ENCODE data around the gene OBI1. TPM values are rescaled to one million over a fixed set of nuclear protein-coding genes. Genes with fewer than 3 reads are reported as not detected.

Gene OBI1
- total and polyA plus RNA-seq, 2 donors (not counting 1 experiment from before 2014, with no cell fraction given), result 3.1 to 15.4 TPM

DNA sequence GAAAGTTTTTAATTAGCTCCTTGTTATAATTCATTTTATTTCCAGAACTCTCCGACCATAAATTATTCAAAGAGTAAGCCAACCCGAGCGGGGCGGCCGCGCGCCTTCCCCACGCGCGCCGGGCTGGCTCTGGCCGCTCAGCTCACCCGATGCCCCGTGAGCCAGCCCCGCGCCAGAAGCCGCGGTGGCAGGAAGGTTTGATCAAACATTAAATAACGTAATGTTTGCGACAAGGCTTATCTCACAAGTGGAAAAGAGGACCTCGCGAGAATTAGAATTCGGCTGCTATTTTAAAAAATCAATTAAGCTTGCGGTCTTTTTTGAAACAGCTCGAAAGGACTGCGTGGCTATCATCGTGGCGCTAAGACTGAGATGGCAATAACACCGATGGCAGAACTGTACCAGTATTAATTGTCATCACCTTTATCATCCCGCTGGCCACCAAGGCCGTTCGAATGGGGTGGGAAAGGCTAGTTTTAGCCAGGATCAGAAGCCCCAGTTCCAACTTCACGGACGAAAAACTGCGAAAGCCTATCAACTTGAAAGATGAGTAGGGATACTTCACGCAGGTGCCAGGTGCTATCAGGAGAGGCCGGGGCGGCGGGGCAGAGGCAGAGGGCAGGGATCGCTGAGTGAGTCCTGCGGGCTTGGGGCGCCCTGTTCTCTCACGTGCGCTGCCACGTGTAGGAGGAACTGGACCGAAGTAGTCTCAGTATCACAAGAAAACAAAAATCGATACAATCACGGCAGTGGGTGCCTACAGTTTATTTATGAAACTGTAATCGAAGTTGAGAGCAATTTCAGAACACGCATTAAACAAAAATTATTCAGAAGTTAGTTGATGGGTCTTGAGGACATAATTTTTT lies 62.0 kb downstream of the OBI1 start:
- peaks cover 6 to 89% (median 86%) of the 10 kb centered on the region in 4 experiments for H3K27me3 ChIP-seq (replicated peaks in 1 of 4; ENCODE audit: control extremely low read depth in 1 of 4, control insufficient read depth in 3 of 4, insufficient read depth in 4 of 4, low read length in 3 of 4)
- H3K27ac Mint-ChIP-seq, result peak overlapping the region; percentile 15
- ChIA-PET POLR2A (no interaction called here), CTCF (no interaction called here)
- H3K79me2 ChIP-seq (ENCODE audit: control insufficient read depth, insufficient read depth, low read length), result no peaks in the 10 kb centered on the region
- no peak overlapping the region for H3K27ac ChIP-seq (ENCODE audit: low read length in 2 of 2)
- no peaks in the 10 kb centered on the region for H3K36me3 ChIP-seq (replicated peaks in 1 of 2; ENCODE audit: control extremely low read depth in 1 of 2, control insufficient read depth in 1 of 2, extremely low read depth in 1 of 2, insufficient read depth in 2 of 2, low read length in 1 of 2)
- no peak overlapping the region for H3K9ac ChIP-seq (ENCODE audit: low read length)
- H3K4me1 ChIP-seq (ENCODE audit: control insufficient read depth in 2 of 2, insufficient read depth in 2 of 2, low read length in 2 of 2), result peaks cover 27 to 60% of the 10 kb centered on the region in 2 donors
- no peak overlapping the region for H3K4me3 Mint-ChIP-seq
- H3K4me2 ChIP-seq (replicated peaks; ENCODE audit: low read depth, low read length, poor library complexity, severe bottlenecking), result peak overlapping the region; percentile 35
- H4K20me1 ChIP-seq (ENCODE audit: control insufficient read depth, insufficient read depth, low read length, poor library complexity, severe bottlenecking), result no peaks in the 10 kb centered on the region
- ATAC-seq (ENCODE audit: low read depth) (no peak), DNase-seq (peak; percentile 56)
- H2AFZ ChIP-seq (ENCODE audit: insufficient read depth, low read depth, low read length, poor library complexity, severe bottlenecking), result no peak overlapping the region
- H3K9me3 Mint-ChIP-seq (ENCODE audit: insufficient read depth), result peaks cover 2% of the 10 kb centered on the region
- H3K9me3 ChIP-seq (ENCODE audit: control extremely low read depth in 1 of 3, control insufficient read depth in 2 of 3, insufficient read depth in 1 of 3, low read length in 2 of 3), result peaks cover 13 to 45% (median 15%) of the 10 kb centered on the region in 3 donors
- H3K4me3 ChIP-seq (ENCODE audit: control extremely low read depth in 1 of 5, extremely low read depth in 1 of 5, insufficient read depth in 1 of 5, low read depth in 2 of 5, low read length in 4 of 5), result peak overlapping the region in 1 of 5 experiments; percentile 16
- H3K27me3 Mint-ChIP-seq, result peaks cover 79% of the 10 kb centered on the region
- WGBS (ENCODE audit: insufficient coverage), result 9% methylated on average over 36 of the region's 50 CpGs
- TF ChIP-seq, protein P1, sequence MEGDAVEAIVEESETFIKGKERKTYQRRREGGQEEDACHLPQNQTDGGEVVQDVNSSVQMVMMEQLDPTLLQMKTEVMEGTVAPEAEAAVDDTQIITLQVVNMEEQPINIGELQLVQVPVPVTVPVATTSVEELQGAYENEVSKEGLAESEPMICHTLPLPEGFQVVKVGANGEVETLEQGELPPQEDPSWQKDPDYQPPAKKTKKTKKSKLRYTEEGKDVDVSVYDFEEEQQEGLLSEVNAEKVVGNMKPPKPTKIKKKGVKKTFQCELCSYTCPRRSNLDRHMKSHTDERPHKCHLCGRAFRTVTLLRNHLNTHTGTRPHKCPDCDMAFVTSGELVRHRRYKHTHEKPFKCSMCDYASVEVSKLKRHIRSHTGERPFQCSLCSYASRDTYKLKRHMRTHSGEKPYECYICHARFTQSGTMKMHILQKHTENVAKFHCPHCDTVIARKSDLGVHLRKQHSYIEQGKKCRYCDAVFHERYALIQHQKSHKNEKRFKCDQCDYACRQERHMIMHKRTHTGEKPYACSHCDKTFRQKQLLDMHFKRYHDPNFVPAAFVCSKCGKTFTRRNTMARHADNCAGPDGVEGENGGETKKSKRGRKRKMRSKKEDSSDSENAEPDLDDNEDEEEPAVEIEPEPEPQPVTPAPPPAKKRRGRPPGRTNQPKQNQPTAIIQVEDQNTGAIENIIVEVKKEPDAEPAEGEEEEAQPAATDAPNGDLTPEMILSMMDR (IDR thresholded peaks at IDR 0.05), result no peak
- TF ChIP-seq EZH2 (IDR thresholded peaks at IDR 0.05; ENCODE audit: borderline replicate concordance, insufficient read depth, low read depth, low read length, poor library complexity, severe bottlenecking), result no peak
- H3K4me1 Mint-ChIP-seq, result peaks cover 15% of the 10 kb centered on the region
- intact Hi-C loops (cut with micrococcal nuclease), result no loop called here

DNA sequence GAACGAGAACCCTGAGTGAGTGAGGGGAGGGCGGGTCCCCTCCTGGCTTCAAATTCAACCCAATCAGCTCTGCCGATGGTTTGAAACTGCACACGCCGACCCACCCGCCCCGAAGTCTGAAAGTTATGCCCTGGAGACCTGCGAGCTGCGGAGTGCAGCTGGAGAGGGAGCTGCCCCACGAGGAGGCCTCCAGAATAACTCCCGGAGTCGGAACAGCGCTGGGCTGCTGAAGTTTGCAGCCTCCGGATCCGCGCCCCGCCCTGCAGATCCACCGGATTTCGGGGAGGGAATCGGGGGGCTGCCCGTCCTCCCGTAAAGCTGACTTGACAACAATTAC lies 62.6 kb downstream of the OBI1 start:
- Mint-ChIP-seq H3K27ac (no peak overlapping the region), H3K9me3 (ENCODE audit: insufficient read depth) (peaks cover 2% of the 10 kb centered on the region), H3K27me3 (peaks cover 81% of the 10 kb centered on the region), H3K4me3 (no peak overlapping the region), H3K4me1 (peaks cover 12% of the 10 kb centered on the region)
- Histone ChIP-seq H3K27ac (ENCODE audit: low read length in 2 of 2) (no peak overlapping the region), H3K4me2 (replicated peaks; ENCODE audit: low read depth, low read length, poor library complexity, severe bottlenecking) (peak overlapping the region; percentile 35), H2AFZ (ENCODE audit: insufficient read depth, low read depth, low read length, poor library complexity, severe bottlenecking) (no peak overlapping the region), H3K79me2 (ENCODE audit: control insufficient read depth, insufficient read depth, low read length) (no peaks in the 10 kb centered on the region), H3K27me3 (replicated peaks in 1 of 4; ENCODE audit: control extremely low read depth in 1 of 4, control insufficient read depth in 3 of 4, insufficient read depth in 4 of 4, low read length in 3 of 4) (peaks cover 6 to 94% (median 83%) of the 10 kb centered on the region in 4 experiments), H3K9ac (ENCODE audit: low read length) (no peak overlapping the region), H3K4me3 (ENCODE audit: control extremely low read depth in 1 of 5, extremely low read depth in 1 of 5, insufficient read depth in 1 of 5, low read depth in 2 of 5, low read length in 4 of 5) (no peak overlapping the region), H3K4me1 (ENCODE audit: control insufficient read depth in 2 of 2, insufficient read depth in 2 of 2, low read length in 2 of 2) (peaks cover 24 to 57% of the 10 kb centered on the region in 2 donors), H3K9me3 (ENCODE audit: control extremely low read depth in 1 of 3, control insufficient read depth in 2 of 3, insufficient read depth in 1 of 3, low read length in 2 of 3) (peaks cover 13 to 42% (median 15%) of the 10 kb centered on the region in 3 donors), H4K20me1 (ENCODE audit: control insufficient read depth, insufficient read depth, low read length, poor library complexity, severe bottlenecking) (no peaks in the 10 kb centered on the region), H3K36me3 (replicated peaks in 1 of 2; ENCODE audit: control extremely low read depth in 1 of 2, control insufficient read depth in 1 of 2, extremely low read depth in 1 of 2, insufficient read depth in 2 of 2, low read length in 1 of 2) (no peaks in the 10 kb centered on the region)
- POLR2A ChIA-PET, result no interaction called here
- TF ChIP-seq, protein P1 (IDR thresholded peaks at IDR 0.05), result no peak
- TF ChIP-seq EZH2 (IDR thresholded peaks at IDR 0.05; ENCODE audit: borderline replicate concordance, insufficient read depth, low read depth, low read length, poor library complexity, severe bottlenecking), result no peak
- intact Hi-C loops (cut with micrococcal nuclease), result no loop called here
- WGBS (ENCODE audit: insufficient coverage), result 5% methylated on average over 22 of the region's 22 CpGs
- ATAC-seq (ENCODE audit: low read depth), result no peak
- CTCF ChIA-PET, result no interaction called here
- DNase-seq, result peak; percentile 48

Data from B cell (primary cell).